ENCODE data around the gene ANXA2R. TPM values are rescaled to one million over a fixed set of nuclear protein-coding genes. Genes with fewer than 3 reads are reported as not detected.

Gene ANXA2R
- total and polyA plus RNA-seq, 2 of the 13 experiments (the other 11 are each of a cell fraction or from before 2014, with no cell fraction given), result 0.95 to 1.3 TPM

DNA sequence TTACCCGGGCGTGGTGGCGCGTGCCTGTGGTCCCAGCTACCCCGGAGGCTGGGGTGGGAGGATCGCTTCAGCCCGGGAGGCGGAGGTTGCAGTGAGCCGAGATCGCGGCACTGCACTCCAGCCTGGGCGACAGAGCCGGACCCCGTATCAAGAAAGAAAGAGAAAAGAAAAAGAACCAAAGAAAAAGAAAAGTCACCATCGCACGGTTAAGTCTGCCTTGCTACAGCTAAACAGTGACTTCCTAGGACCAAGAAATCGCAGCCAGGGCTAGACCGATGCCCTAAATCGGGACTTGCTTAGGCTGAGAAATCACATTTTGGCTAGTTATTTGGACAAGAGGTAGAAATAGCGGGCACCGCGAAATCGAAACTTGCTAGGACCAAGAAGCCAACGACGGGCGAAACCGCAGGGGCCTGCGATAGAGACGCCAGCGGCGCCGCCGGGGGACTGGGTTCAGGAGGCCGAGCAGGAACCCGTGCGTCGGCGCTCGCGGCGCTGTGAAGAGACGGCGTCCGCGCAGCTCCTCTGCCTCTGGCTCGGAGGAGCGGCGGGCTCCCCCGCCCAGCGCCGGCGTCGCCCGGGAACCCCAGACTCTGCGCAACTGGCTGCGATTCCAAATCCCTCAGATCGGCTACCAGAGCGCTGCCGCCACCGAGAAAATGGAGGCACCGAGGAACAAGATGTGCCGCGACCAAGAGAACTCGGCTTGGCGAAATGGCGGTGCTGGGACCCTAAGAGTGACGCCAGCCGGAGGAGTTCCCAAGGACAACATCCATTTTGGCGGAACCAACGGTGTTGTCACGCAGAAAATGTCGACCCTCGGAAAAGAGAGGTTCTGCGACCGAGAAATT is 26.1 kb upstream of the ANXA2R start (continued):
- TF ChIP-seq RXRA (CRISPR knock-in tag; IDR thresholded peaks at IDR 0.05) (peak; percentile 23; the same call in 1 of the 2 replicates), ZNF788 (CRISPR knock-in tag; IDR thresholded peaks at IDR 0.05; ENCODE audit: borderline replicate concordance) (0 out of 2 replicates have a peak, but pooled peaks have one; percentile 63), GPN1 (CRISPR knock-in tag; IDR thresholded peaks at IDR 0.05; ENCODE audit: borderline replicate concordance) (no peak), ZNF652 (CRISPR knock-in tag; IDR thresholded peaks at IDR 0.05; ENCODE audit: borderline replicate concordance, low read depth) (no peak), ZNF317 (CRISPR knock-in tag; IDR thresholded peaks at IDR 0.05) (no peak; the same call in 1 of the 2 replicates), ZNF816 (CRISPR knock-in tag; IDR thresholded peaks at IDR 0.05; ENCODE audit: borderline replicate concordance) (no peak), KDM5B (CRISPR knock-in tag; IDR thresholded peaks at IDR 0.05; ENCODE audit: borderline replicate concordance) (peak; percentile 82), NFYC (CRISPR knock-in tag; IDR thresholded peaks at IDR 0.05) (no peak), SOX6 (IDR thresholded peaks at IDR 0.05) (no peak), SOX6 (CRISPR knock-in tag; IDR thresholded peaks at IDR 0.05) (peak; percentile 49), EEA1 (CRISPR knock-in tag; IDR thresholded peaks at IDR 0.05; ENCODE audit: borderline replicate concordance) (no peak), ZNF776 (CRISPR knock-in tag; IDR thresholded peaks at IDR 0.05) (peak; percentile 30; the same call in 1 of the 2 replicates), MED1 (CRISPR knock-in tag; IDR thresholded peaks at IDR 0.05) (peak; percentile 42), JUN (CRISPR knock-in tag; IDR thresholded peaks at IDR 0.05) (peak; percentile 22; the same call in 1 of the 2 replicates), ZFP82 (CRISPR knock-in tag; IDR thresholded peaks at IDR 0.05; ENCODE audit: borderline replicate concordance) (no peak), ZSCAN12 (CRISPR knock-in tag; IDR thresholded peaks at IDR 0.05) (0 out of 2 replicates have a peak, but pooled peaks have one; percentile 44), ZNF138 (CRISPR knock-in tag; IDR thresholded peaks at IDR 0.05; ENCODE audit: low read depth) (no peak)
- TF ChIP-seq, protein P1, sequence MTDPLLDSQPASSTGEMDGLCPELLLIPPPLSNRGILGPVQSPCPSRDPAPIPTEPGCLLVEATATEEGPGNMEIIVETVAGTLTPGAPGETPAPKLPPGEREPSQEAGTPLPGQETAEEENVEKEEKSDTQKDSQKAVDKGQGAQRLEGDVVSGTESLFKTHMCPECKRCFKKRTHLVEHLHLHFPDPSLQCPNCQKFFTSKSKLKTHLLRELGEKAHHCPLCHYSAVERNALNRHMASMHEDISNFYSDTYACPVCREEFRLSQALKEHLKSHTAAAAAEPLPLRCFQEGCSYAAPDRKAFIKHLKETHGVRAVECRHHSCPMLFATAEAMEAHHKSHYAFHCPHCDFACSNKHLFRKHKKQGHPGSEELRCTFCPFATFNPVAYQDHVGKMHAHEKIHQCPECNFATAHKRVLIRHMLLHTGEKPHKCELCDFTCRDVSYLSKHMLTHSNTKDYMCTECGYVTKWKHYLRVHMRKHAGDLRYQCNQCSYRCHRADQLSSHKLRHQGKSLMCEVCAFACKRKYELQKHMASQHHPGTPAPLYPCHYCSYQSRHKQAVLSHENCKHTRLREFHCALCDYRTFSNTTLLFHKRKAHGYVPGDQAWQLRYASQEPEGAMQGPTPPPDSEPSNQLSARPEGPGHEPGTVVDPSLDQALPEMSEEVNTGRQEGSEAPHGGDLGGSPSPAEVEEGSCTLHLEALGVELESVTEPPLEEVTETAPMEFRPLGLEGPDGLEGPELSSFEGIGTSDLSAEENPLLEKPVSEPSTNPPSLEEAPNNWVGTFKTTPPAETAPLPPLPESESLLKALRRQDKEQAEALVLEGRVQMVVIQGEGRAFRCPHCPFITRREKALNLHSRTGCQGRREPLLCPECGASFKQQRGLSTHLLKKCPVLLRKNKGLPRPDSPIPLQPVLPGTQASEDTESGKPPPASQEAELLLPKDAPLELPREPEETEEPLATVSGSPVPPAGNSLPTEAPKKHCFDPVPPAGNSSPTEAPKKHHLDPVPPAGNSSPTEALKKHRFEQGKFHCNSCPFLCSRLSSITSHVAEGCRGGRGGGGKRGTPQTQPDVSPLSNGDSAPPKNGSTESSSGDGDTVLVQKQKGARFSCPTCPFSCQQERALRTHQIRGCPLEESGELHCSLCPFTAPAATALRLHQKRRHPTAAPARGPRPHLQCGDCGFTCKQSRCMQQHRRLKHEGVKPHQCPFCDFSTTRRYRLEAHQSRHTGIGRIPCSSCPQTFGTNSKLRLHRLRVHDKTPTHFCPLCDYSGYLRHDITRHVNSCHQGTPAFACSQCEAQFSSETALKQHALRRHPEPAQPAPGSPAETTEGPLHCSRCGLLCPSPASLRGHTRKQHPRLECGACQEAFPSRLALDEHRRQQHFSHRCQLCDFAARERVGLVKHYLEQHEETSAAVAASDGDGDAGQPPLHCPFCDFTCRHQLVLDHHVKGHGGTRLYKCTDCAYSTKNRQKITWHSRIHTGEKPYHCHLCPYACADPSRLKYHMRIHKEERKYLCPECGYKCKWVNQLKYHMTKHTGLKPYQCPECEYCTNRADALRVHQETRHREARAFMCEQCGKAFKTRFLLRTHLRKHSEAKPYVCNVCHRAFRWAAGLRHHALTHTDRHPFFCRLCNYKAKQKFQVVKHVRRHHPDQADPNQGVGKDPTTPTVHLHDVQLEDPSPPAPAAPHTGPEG (CRISPR knock-in tag; IDR thresholded peaks at IDR 0.05), result 0 out of 2 replicates have a peak, but pooled peaks have one; percentile 49
- TF ChIP-seq, protein P2, sequence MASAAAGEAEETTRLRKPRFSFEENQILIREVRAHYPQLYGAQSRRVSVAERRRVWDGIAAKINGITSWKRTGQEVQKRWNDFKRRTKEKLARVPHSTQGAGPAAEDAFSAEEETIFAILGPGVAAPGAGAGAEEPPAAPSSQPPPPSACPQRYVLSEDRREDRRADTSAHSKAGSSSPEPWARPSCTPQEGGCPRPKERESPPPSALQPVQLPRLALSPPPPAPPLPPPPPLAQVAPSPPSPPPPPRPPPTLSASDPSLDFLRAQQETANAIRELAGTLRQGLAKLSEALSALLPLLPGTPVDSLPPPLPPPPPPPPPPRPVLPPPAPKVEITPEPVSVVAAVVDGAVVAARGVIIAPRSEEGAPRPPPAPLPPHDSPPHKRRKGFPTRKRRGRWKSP (CRISPR knock-in tag; IDR thresholded peaks at IDR 0.05), result peak; percentile 88; the same call in 1 of the 2 replicates
- TF ChIP-seq, protein P3, sequence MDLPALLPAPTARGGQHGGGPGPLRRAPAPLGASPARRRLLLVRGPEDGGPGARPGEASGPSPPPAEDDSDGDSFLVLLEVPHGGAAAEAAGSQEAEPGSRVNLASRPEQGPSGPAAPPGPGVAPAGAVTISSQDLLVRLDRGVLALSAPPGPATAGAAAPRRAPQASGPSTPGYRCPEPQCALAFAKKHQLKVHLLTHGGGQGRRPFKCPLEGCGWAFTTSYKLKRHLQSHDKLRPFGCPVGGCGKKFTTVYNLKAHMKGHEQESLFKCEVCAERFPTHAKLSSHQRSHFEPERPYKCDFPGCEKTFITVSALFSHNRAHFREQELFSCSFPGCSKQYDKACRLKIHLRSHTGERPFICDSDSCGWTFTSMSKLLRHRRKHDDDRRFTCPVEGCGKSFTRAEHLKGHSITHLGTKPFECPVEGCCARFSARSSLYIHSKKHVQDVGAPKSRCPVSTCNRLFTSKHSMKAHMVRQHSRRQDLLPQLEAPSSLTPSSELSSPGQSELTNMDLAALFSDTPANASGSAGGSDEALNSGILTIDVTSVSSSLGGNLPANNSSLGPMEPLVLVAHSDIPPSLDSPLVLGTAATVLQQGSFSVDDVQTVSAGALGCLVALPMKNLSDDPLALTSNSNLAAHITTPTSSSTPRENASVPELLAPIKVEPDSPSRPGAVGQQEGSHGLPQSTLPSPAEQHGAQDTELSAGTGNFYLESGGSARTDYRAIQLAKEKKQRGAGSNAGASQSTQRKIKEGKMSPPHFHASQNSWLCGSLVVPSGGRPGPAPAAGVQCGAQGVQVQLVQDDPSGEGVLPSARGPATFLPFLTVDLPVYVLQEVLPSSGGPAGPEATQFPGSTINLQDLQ (CRISPR knock-in tag; IDR thresholded peaks at IDR 0.05), result no peak; the same call in 1 of the 2 replicates
